PFSK-1 (cell line): ENCODE data around the gene PTPRM.

Experiments used
- POLR2AphosphoS5 ChIP-seq: IDR thresholded peaks from 2 replicates; pipeline ENCODE4 v1.6.1; 2012; ENCODE audit warnings: low read depth, mild to moderate bottlenecking, control low read depth, low read length, moderate library complexity
- SIN3A ChIP-seq: IDR thresholded peaks from 2 replicates; pipeline ENCODE4 v1.6.1; 2012; ENCODE audit warnings: mild to moderate bottlenecking, low read length, moderate library complexity, borderline replicate concordance; ENCODE audit not compliant: insufficient read depth

GRCh38 chr18:7669361-7669760, 102.2 kb downstream of the PTPRM start:
- TF ChIP-seq POLR2AphosphoS5 (no peak), SIN3A (no peak)
